Subcutaneous adipose tissue (tissue), 4 donors: ENCODE results near the gene COL9A3. TPM values are rescaled to one million over a fixed set of nuclear protein-coding genes. Genes with fewer than 3 reads are reported as not detected.

Experiments used
- CTCF ChIP-seq: fragments of 450-650 bp; IDR thresholded peaks from one replicate; pipeline ENCODE4 v1.5.1; 2016; ENCODE audit warnings: low read depth, mild to moderate bottlenecking, control low read depth, antibody characterized with exemption, moderate library complexity
- total RNA-seq, 4 donors: library from RNA; depleted of rRNA; stranded (reverse); fragments of >200 nt; gene quantifications; one replicate each; pipeline ENCODE4 v1.1.0, GENCODE V29; 2016

The COL9A3 gene
- total RNA-seq, 4 donors from 2014 or later: 0.22 to 1.3 TPM; not detected in 2

DNA sequence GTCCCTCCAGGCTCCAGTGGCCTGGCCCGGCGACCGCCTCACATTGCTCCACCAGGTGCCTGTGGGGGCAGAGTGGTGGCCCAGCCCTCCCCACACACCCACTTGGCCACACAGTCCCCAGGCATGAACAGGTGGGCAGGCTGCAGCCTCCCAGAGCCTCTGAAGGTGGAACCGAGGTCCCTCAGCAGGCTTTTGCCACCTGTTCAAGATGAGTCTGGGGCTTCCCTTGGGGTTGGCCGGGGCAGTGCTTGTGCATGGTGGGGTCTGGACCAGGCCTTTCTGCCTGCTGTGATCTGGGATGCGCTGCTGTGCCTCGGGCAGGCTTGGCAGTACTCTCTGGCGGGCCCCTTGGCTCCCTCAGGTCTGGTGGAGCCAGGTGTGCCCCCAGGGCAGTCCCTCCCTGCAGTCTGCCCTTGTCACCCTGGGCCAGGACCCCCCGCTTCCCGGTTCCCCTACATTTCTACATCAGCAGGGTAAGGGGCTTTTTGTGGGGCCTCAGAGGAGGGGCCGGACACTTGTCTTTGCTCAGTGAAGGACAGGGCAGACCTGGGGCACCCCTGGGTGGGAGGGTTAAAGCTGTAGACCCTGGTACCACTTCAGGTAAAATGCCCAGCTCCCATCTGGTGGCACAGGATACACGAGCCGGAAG lies 2.7 kb upstream of the COL9A3 start:
- TF ChIP-seq CTCF: no peak

- TF ChIP-seq CTCF: no peak
These were observed 2.2 kb upstream of the COL9A3 start for GRCh38 chr20:62814709-62815065.

- no peak for TF ChIP-seq CTCF
These were observed 1.5 kb upstream of the COL9A3 start for GRCh38 chr20:62815066-62815991.

DNA sequence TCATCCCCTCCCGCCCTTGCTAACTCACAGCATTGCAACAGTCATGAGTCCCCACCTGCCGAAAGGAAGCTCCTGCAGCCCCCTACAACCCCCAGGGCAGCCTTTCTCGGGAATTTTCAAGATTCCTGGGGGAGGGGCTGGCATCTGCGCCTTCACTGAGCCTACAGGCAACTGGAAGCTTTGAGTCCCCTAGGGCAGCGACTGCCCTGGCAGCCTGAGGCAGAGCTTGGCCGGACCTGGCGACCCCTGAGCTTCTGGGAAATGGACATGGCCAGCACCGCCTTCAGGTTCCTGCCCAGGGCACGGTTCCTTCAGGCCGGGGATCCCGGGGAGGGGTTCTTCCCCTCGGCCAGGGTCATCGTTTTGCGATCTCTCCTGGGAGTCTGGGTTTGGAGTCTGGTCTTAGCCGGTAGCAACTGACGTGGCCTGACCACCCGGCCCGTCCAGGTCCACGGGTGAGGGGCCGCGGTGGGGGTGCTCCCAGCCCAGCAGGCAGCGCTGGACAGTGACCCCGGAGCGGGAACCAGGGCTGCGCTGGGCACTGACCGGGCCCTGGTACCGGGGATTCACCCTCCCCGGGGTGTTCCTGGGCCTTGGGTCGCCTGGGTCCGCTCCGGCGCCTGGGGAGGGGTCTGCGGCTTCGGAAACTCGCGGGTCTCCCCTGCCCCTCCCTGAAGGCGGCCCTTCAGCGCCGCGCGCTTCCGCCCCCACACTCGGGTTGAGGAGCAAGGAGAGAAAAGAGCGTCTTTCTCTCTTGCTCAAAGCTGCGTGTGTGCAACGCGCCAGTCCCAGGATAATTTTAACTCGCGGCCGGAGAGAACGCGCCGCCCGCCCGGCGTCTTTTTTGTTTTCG lies 593 bp upstream of the COL9A3 start:
- no peak for TF ChIP-seq CTCF

GRCh38 chr20:62817975-62818591 lies 1.2 kb downstream of the COL9A3 start:
- no peak for TF ChIP-seq CTCF

DNA sequence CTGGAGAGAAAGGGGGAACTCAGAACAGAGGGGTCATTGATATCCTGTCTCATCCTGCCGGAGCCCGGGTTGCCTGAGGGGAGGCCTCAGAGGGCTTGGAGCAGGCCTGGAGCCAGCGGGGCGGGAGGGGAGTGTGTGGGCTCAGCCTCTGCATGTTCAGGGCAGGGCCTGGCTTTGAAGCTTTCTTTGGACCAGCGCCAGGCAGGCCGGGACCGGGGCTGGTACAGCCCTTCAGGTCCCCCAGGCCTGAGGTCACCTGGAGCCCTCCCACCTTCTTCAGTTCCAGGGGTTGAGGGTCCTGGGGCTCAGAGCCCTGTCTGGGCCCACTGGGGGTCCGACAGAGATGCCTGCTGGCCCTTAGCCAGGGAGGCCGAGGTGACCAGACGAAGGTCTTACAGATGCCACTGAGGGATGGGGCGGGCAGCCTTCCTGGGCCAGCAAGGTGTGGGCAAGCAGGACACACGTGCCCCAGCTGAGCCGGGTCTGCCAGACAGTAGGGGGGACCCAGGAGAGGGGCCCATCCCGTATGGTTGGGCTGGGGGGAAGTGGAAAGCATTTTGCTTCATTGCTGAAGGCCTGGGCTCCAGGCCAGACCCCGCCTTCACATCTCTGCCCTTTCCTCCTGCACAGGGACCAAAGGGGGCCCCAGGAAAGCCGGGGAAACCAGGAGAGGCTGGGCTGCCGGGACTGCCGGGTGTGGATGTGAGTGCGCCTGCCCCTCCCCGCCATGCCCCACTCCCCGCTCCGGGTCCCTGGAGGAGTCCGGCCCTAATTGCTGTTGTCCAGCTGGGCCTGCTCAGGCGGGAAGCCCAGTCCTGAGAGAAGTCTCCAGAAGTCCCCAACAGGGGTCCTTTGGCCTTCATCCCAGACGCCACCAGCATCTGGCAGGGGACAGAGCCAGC lies 2.0 kb downstream of the COL9A3 start:
- no peak for TF ChIP-seq CTCF
